K562 (cell line): Measurements from ENCODE around the gene KAZALD1. TPM values are rescaled to one million over a fixed set of nuclear protein-coding genes. Genes with fewer than 3 reads are reported as not detected.
A peak's percentile ranks its signal among the peaks of the same experiment; 100 is the strongest.

Experiments
- HEY1 ChIP-seq: fragments of 250-450 bp; sonication (Bioruptor Pico); IDR thresholded peaks from 2 replicates; pipeline ENCODE4 v1.5.0; 2020; ENCODE audit warnings: mild to moderate bottlenecking, moderate library complexity, borderline replicate concordance
- IRF9 ChIP-seq: fragments of 450-650 bp; IDR thresholded peaks from 2 replicates; pipeline ENCODE4 v1.6.1; 2016; ENCODE audit warnings: missing biosample characterization, missing genetic modification characterization
- KLF1 ChIP-seq: fragments of 450-650 bp; IDR thresholded peaks from 2 replicates; pipeline ENCODE4 v1.6.1; 2016; ENCODE audit warnings: missing genetic modification characterization, missing compliant biosample characterization
- NRF1 ChIP-seq, 2 experiments: fragments of 450-650 bp; IDR thresholded peaks in 1 of 2; conservative IDR thresholded peaks in 1 of 2; 2 replicates each; pipeline ENCODE4 v1.6.1; 2014; ENCODE audit warnings: mild to moderate bottlenecking in 2 of 2
- PKNOX1 ChIP-seq: fragments of 450-650 bp; IDR thresholded peaks from 2 replicates; pipeline ENCODE4 v1.6.1; 2016
- POU5F1 ChIP-seq: fragments of 150-350 bp; IDR thresholded peaks from 2 replicates; pipeline ENCODE4 v1.6.1; 2014; ENCODE audit warnings: borderline replicate concordance, low read length, low read depth, mild to moderate bottlenecking; ENCODE audit not compliant: partially characterized antibody
- PPARD ChIP-seq: fragments of 250-450 bp; sonication (Bioruptor Pico); IDR thresholded peaks from 2 replicates; pipeline ENCODE4 v1.8.0; 2022; ENCODE audit warnings: inconsistent platforms, mild to moderate bottlenecking, moderate library complexity
- RFX1 ChIP-seq: fragments of 450-650 bp; IDR thresholded peaks from 2 replicates; pipeline ENCODE4 v1.6.1; 2016; ENCODE audit warnings: mild to moderate bottlenecking, moderate library complexity
- SIN3B ChIP-seq: fragments of 450-650 bp; IDR thresholded peaks from 2 replicates; pipeline ENCODE4 v1.6.1; 2017; ENCODE audit warnings: low read depth, mild to moderate bottlenecking, moderate library complexity
- SP2 ChIP-seq: IDR thresholded peaks from 2 replicates; pipeline ENCODE4 v1.6.1; 2011; ENCODE audit warnings: mild to moderate bottlenecking, low read depth, low read length, moderate library complexity; ENCODE audit not compliant: poor library complexity, severe bottlenecking; ENCODE audit errors: extremely low read depth
- ZNF354B ChIP-seq: fragments of 250-450 bp; sonication (Bioruptor Pico); IDR thresholded peaks from 2 replicates; pipeline ENCODE4 v1.4.0; 2020
- polyA plus RNA-seq, 8 experiments: library from polyadenylated mRNA; depleted of rRNA in 4 of 8; stranded (reverse) in 5 of 8; unstranded in 3 of 8; fragments of >200 nt; fragmentation: Nextera tagmentation in 2 of 8; fragmentation: Illumina TruSeq in 1 of 8; extraction: Ambion mirVana in 2 of 8; extraction: Trizol in 1 of 8; gene quantifications; 2 replicates each; pipeline versions ENCODE4 v1.2.1 to v1.2.3, GENCODE V29; 2011 to 2014; ENCODE audit warnings: inconsistent platforms in 1 of 8, missing spikeins in 1 of 8
- total RNA-seq, 7 experiments: library from RNA; depleted of rRNA in 6 of 7; stranded (reverse); fragments of >200 nt in 6 of 7; fragmentation: Illumina TruSeq in 2 of 7; extraction: Trizol in 2 of 7; gene quantifications; 2 replicates each; pipeline versions ENCODE4 v1.2.1 to v1.2.3, GENCODE V29; 2011 to 2021; ENCODE audit warnings: low replicate concordance in 1 of 7
- TF ChIP-seq, protein P1 (sequence below): sonication (generic); formaldehyde crosslinking; IDR thresholded peaks from 2 replicates; pipeline ENCODE4 v1.8.0; 2022; ENCODE audit warnings: missing genetic modification reagents, mild to moderate bottlenecking, borderline replicate concordance

KAZALD1 gene
- total and polyA plus RNA-seq, 9 of the 15 experiments (the other 6 are each of a cell fraction or from before 2014, with no cell fraction given): 0.15 to 10.0 (median 4.9) TPM

- TF ChIP-seq PPARD (CRISPR knock-in tag): no peak
- no peak for TF ChIP-seq IRF9
- TF ChIP-seq KLF1 (tag): no peak
- peak; percentile 62; the same call in 1 of the 2 replicates for TF ChIP-seq RFX1
- TF ChIP-seq POU5F1: no peak
- no peak for TF ChIP-seq SIN3B
- TF ChIP-seq PKNOX1: 0 out of 2 replicates have a peak, but pooled peaks have one; percentile 35
- TF ChIP-seq SP2: no peak
- TF ChIP-seq, protein P1, sequence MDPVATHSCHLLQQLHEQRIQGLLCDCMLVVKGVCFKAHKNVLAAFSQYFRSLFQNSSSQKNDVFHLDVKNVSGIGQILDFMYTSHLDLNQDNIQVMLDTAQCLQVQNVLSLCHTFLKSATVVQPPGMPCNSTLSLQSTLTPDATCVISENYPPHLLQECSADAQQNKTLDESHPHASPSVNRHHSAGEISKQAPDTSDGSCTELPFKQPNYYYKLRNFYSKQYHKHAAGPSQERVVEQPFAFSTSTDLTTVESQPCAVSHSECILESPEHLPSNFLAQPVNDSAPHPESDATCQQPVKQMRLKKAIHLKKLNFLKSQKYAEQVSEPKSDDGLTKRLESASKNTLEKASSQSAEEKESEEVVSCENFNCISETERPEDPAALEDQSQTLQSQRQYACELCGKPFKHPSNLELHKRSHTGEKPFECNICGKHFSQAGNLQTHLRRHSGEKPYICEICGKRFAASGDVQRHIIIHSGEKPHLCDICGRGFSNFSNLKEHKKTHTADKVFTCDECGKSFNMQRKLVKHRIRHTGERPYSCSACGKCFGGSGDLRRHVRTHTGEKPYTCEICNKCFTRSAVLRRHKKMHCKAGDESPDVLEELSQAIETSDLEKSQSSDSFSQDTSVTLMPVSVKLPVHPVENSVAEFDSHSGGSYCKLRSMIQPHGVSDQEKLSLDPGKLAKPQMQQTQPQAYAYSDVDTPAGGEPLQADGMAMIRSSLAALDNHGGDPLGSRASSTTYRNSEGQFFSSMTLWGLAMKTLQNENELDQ: no peak
- TF ChIP-seq NRF1 (conservative IDR thresholded peaks at IDR 0.05 in 1 of 2, IDR thresholded peaks at IDR 0.05 in 1 of 2): peak in 1 of 2 experiments; percentile 23; a peak in 1 of 4 replicates
- no peak for TF ChIP-seq ZNF354B (CRISPR knock-in tag)
- TF ChIP-seq HEY1 (CRISPR knock-in tag): no peak
Measured at GRCh38 chr10:101095550-101096213, 33.9 kb downstream of the KAZALD1 start (continued).
